Astrocyte (in vitro differentiated cells and primary cell): Measurements from ENCODE around the gene ZNF440. TPM values are rescaled to one million over a fixed set of nuclear protein-coding genes. Genes with fewer than 3 reads are reported as not detected.

ENCODE experiments used
- DNase-seq: peaks from one replicate; pipeline ENCODE4 v3.0.0-alpha.2; 2010; ENCODE audit warnings: low read depth
- FAIRE-seq: peaks from 2 replicates; lab custom pipeline; 2011; peaks lifted over from hg19 to GRCh38; lab: Jason Lieb, UNC
- H2AFZ ChIP-seq: 2 replicates; pipeline ENCODE4 v1.6.0; 2012; ENCODE audit warnings: low read depth, low read length, inconsistent platforms
- H3K27ac ChIP-seq: 2 replicates; pipeline ENCODE4 v1.5.1; 2011; ENCODE audit warnings: low read depth, low read length, inconsistent platforms
- H3K27me3 ChIP-seq: 2 replicates; pipeline ENCODE4 v1.6.0; 2011; ENCODE audit warnings: low read length, inconsistent platforms; ENCODE audit not compliant: insufficient read depth
- H3K36me3 ChIP-seq: 2 replicates; pipeline ENCODE4 v1.5.1; 2011; ENCODE audit warnings: low read length, inconsistent platforms; ENCODE audit not compliant: insufficient read depth
- H3K4me1 ChIP-seq: 2 replicates; pipeline ENCODE4 v1.5.1; 2011; ENCODE audit warnings: low read length, inconsistent platforms; ENCODE audit not compliant: insufficient read depth
- H3K4me2 ChIP-seq: 2 replicates; pipeline ENCODE4 v1.6.0; 2012; ENCODE audit warnings: low read length, inconsistent platforms
- H3K4me3 ChIP-seq: 2 replicates; pipeline ENCODE4 v1.5.1; 2011; ENCODE audit warnings: low read depth, mild to moderate bottlenecking, low read length, inconsistent platforms; ENCODE audit not compliant: insufficient read depth
- H3K79me2 ChIP-seq: 2 replicates; pipeline ENCODE4 v1.6.0; 2012; ENCODE audit warnings: mild to moderate bottlenecking, low read length, inconsistent platforms; ENCODE audit not compliant: insufficient read depth
- H3K9ac ChIP-seq: 2 replicates; pipeline ENCODE4 v1.6.0; 2012; ENCODE audit warnings: mild to moderate bottlenecking, low read length, inconsistent platforms
- H3K9me3 ChIP-seq: 2 replicates; pipeline ENCODE4 v1.5.1; 2012; ENCODE audit warnings: low read depth, mild to moderate bottlenecking, low read length, inconsistent platforms; ENCODE audit not compliant: insufficient read depth
- H4K20me1 ChIP-seq: 2 replicates; pipeline ENCODE4 v1.6.0; 2012; ENCODE audit warnings: low read length, inconsistent platforms; ENCODE audit not compliant: insufficient read depth
- H3K27ac Mint-ChIP-seq: one replicate; pipeline ENCODE4 v1.8.0; 2021; ENCODE audit warnings: mild to moderate bottlenecking, mixed read lengths; ENCODE audit not compliant: unreplicated experiment
- H3K27me3 Mint-ChIP-seq: one replicate; pipeline ENCODE4 v1.8.0; 2021; ENCODE audit warnings: low read depth, mixed read lengths; ENCODE audit not compliant: unreplicated experiment
- H3K36me3 Mint-ChIP-seq: one replicate; pipeline ENCODE4 v1.8.0; 2021; ENCODE audit warnings: low read depth, mixed read lengths; ENCODE audit not compliant: unreplicated experiment
- H3K4me1 Mint-ChIP-seq: one replicate; pipeline ENCODE4 v1.8.0; 2021; ENCODE audit warnings: low read depth, mixed read lengths; ENCODE audit not compliant: unreplicated experiment
- H3K4me3 Mint-ChIP-seq: one replicate; pipeline ENCODE4 v1.8.0; 2021; ENCODE audit warnings: mild to moderate bottlenecking, moderate library complexity, mixed read lengths; ENCODE audit not compliant: unreplicated experiment
- H3K9me3 Mint-ChIP-seq: one replicate; pipeline ENCODE4 v1.8.0; 2021; ENCODE audit warnings: mild to moderate bottlenecking, mixed read lengths; ENCODE audit not compliant: unreplicated experiment
- CTCF ChIP-seq: IDR thresholded peaks from 2 replicates; pipeline ENCODE4 v1.5.1; 2011; ENCODE audit warnings: low read depth, mild to moderate bottlenecking, inconsistent platforms, low read length, moderate library complexity; ENCODE audit not compliant: insufficient read depth
- EZH2 ChIP-seq: IDR thresholded peaks from 2 replicates; pipeline ENCODE4 v1.6.1; 2012; ENCODE audit warnings: mild to moderate bottlenecking, low read length, inconsistent platforms; ENCODE audit not compliant: insufficient read depth
- total RNA-seq: library from RNA; stranded (reverse); gene quantifications from 2 replicates; pipeline ENCODE4 v1.2.1, GENCODE V29; 2021

ZNF440 gene
- total RNA-seq, 1 donor from 2014 or later, result not detected

GRCh38 chr19:11797491-11797890, 16.6 kb upstream of the ZNF440 start:
- Mint-ChIP-seq H3K4me3 (no peak overlapping the region), H3K9me3 (peaks cover 5% of the 10 kb centered on the region), H3K27me3 (no peaks in the 10 kb centered on the region), H3K27ac (no peak overlapping the region), H3K36me3 (no peaks in the 10 kb centered on the region), H3K4me1 (no peaks in the 10 kb centered on the region)
- H3K27me3 ChIP-seq, result no peaks in the 10 kb centered on the region
- H3K4me2 ChIP-seq, result no peak overlapping the region
- no peaks in the 10 kb centered on the region for H3K36me3 ChIP-seq
- peaks cover 5% of the 10 kb centered on the region for H3K9me3 ChIP-seq
- no peak overlapping the region for H3K27ac ChIP-seq
- no peaks in the 10 kb centered on the region for H4K20me1 ChIP-seq
- H2AFZ ChIP-seq, result no peak overlapping the region
- DNase-seq, result peak; percentile 49
- H3K9ac ChIP-seq, result no peak overlapping the region
- TF ChIP-seq CTCF (peak; percentile 30), EZH2 (no peak)
- no peaks in the 10 kb centered on the region for H3K4me1 ChIP-seq
- no peak for FAIRE-seq
- no peaks in the 10 kb centered on the region for H3K79me2 ChIP-seq
- H3K4me3 ChIP-seq, result no peak overlapping the region

GRCh38 chr19:11798391-11799330, 15.4 kb upstream of the ZNF440 start, which contains the start of gene ZNF491:
Gene ZNF491, plus strand, starts transcription at chr19:11798523. Its CDS starts 7,431 bp downstream, at chr19:11805954.
- no peak within 1 kb of the TSS for H3K4me3 Mint-ChIP-seq
- Histone ChIP-seq H3K36me3 (no peaks in the 10 kb centered on the region), H3K27me3 (no peaks in the 10 kb centered on the region), H4K20me1 (no peaks in the 10 kb centered on the region), H3K9me3 (peaks cover 8% of the 10 kb centered on the region), H3K79me2 (no peaks in the 10 kb centered on the region), H3K9ac (peak within 1 kb of the TSS; percentile 82), H3K4me1 (no peaks in the 10 kb centered on the region), H2AFZ (peak within 1 kb of the TSS; percentile 99), H3K27ac (peak within 1 kb of the TSS; percentile 15), H3K4me2 (peak within 1 kb of the TSS; percentile 94), H3K4me3 (peak within 1 kb of the TSS; percentile 77)
- FAIRE-seq (peak; percentile 32), DNase-seq (peak; percentile 78)
- no peaks in the 10 kb centered on the region for H3K4me1 Mint-ChIP-seq
- H3K27me3 Mint-ChIP-seq, result no peaks in the 10 kb centered on the region
- no peak within 1 kb of the TSS for H3K27ac Mint-ChIP-seq
- TF ChIP-seq EZH2 (no peak), CTCF (no peak)
- no peaks in the 10 kb centered on the region for H3K36me3 Mint-ChIP-seq
- peaks cover 4% of the 10 kb centered on the region for H3K9me3 Mint-ChIP-seq
